TTC549 (cell line): Measurements from ENCODE around the gene UTP15.

Experiments used
- FAIRE-seq: peaks from 2 replicates; lab custom pipeline; 2012; peaks lifted over from hg19 to GRCh38; lab: Jason Lieb, UNC

Gene UTP15, protein sequence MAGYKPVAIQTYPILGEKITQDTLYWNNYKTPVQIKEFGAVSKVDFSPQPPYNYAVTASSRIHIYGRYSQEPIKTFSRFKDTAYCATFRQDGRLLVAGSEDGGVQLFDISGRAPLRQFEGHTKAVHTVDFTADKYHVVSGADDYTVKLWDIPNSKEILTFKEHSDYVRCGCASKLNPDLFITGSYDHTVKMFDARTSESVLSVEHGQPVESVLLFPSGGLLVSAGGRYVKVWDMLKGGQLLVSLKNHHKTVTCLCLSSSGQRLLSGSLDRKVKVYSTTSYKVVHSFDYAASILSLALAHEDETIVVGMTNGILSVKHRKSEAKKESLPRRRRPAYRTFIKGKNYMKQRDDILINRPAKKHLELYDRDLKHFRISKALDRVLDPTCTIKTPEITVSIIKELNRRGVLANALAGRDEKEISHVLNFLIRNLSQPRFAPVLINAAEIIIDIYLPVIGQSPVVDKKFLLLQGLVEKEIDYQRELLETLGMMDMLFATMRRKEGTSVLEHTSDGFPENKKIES

DNA sequence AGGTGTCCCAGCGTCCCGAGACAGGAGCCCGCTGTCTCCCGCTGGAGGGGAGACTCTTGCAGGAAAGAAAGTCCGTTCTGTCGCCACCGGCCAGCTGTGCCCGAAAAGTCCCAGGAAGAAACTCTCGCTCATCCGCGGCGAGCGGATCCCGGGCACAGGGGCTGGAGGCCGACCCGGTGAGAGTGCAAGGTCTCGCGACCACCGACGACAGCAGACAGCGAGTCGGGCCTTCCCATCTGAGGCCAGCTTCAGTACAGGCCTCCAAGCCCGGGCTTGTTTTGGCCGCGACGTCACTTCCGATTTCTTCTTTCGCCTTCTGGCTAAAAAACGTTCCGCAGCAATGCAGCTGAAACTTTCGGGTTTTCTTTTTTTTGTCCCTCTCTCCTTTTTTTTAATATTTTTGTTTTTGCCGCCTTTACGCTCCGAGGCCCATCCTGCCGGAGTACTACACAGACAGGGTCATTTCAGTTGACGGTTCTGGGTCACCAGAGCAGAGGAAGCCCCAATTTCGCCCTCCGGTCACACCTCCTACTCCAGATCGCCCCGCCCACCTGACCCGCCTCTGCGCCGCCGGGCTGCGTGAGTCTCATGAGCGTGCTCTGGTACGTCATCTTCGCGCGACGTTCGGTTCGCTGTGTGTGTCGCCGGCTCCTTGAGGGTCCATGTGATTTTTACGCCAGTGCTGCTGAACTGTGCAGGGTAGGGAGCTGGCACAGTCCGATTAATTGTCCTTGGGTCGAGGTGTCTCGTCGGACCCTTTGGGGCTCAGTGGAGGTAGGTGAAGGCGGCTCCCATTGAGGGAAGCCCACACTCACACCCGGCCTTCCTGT lies at the start of gene UTP15, which contains the start of gene ANKRA2:
TSS of gene UTP15 (plus strand) at position 605 of the 830 bp plus-strand sequence. CDS start 1,602 bp downstream, outside the sequence.
TSS of gene ANKRA2 (minus strand) at position 501 of the 830 bp plus-strand sequence. CDS start 2,758 bp downstream, outside the sequence.
- peak; percentile 31 for FAIRE-seq

- peak; percentile 33 for FAIRE-seq
Measured at GRCh38 chr5:73519531-73520283, 45.8 kb upstream of the UTP15 start.

- no peak for FAIRE-seq
Measured at GRCh38 chr5:73522989-73523388, 42.6 kb upstream of the UTP15 start.

DNA sequence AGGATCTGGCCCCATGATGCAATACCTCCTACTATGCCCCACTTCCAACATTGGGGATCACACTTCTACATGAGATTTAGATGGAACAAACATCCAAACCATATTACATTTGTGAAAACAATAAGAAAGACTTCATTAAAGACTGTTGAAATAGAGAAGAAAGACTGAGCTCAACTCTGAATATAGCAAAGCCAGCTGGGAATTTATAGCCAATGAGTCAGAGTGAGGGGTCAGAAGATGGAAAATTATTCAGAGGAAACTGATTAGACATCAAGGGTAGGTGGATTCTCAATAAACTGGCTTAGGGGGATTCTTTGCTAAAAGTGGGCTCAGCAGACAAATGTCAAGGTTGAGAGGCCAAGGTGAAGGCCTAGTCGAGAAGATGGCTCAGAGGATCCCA lies 41.7 kb upstream of the UTP15 start:
- no peak for FAIRE-seq

GRCh38 chr5:73525606-73526203 lies 39.8 kb upstream of the UTP15 start:
- no peak for FAIRE-seq

GRCh38 chr5:73528248-73528647 lies 37.3 kb upstream of the UTP15 start:
- no peak for FAIRE-seq

DNA sequence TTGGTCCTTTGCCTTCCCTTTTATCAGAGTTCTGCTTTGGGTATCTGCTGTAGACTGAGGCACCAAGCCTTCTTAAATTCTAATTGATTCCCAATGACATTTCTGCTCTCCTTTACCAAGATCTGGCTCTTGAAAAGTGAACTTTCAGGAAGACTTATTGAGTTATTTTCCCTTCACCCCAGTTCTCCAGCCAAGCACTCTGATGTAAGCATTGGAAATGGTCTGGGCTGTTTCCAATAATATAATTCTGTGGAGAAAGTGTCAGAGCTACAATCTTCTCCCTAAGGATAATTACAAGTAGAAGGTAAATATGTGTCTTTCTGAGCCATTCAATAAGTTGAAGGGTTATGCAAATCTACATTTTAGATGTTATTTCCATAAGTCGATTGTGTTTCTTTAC lies 36.5 kb upstream of the UTP15 start:
- FAIRE-seq = no peak

GRCh38 chr5:73531356-73531755 lies 34.2 kb upstream of the UTP15 start:
- FAIRE-seq = no peak

GRCh38 chr5:73532195-73532594 lies 33.3 kb upstream of the UTP15 start:
- FAIRE-seq = no peak

GRCh38 chr5:73534011-73534644 lies 31.4 kb upstream of the UTP15 start:
- FAIRE-seq = no peak

DNA sequence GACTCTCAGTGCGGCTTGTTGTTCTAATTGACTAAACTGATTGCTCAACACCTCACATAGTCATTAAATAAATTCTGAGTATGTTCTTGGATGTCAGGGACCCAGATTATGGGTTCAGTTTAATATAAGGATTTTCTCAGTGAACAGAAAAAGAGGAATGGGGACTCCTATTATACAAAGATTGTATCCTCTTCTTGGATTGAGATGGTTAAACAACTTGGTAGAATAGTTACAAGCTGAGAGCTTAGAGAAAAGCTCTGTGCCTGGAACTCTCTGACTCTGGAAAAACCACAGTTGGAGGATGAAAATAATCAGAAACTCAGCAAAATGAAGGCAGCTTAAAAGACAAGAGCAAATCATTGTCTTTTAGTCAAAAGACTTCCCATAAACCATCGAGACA lies 30.6 kb upstream of the UTP15 start:
- no peak for FAIRE-seq

- FAIRE-seq = no peak
Measured at GRCh38 chr5:73539730-73540129, 25.8 kb upstream of the UTP15 start.

GRCh38 chr5:73540192-73540591 lies 25.4 kb upstream of the UTP15 start:
- no peak for FAIRE-seq

GRCh38 chr5:73542020-73542419 lies 23.5 kb upstream of the UTP15 start:
- FAIRE-seq = no peak

DNA sequence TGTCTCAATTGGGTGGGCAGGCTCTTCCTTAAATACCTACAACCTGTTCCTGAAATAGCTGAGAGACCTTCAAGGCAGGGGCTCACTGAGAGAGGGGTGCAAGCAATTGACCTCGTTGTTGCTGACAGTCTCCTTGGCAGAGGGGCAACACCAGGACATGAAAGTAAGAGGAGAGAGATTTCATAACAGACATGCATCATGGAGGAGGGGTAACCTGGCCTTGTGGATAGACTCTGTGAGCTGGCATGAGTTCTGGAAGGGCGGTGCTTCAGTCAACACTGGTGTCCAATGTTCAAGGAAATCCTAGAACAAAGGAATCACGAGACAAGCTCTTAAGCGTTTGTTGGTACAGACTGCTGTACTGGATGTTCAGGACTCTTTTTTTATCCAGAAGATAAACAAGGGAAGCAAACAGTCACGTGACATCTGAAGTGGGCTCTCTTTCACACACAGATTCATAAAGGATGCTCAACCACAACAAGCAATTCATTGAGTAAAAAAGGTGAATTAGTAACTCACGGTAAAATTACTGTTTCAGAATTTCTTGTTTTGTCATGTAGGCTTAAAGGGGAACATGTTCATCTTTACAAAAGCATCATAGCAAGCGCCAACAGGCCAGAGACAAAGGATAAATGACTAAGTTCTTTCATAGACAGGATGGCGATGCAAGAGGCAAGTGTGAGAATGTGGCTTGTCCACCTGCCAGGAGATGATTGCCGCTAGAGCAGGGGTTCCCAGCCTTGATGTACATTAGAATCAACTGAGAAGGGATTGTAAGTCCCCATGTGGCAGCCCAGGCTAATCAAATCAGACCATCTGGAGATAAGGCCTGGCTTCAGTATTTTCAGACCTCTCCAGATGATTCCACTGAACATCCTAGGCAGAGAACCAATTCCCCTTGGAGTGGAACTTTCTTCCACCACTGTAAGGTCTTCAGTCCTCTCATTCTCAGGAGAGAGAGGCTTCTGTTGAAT lies 20.8 kb upstream of the UTP15 start:
- FAIRE-seq = no peak

GRCh38 chr5:73545403-73545779 lies 20.2 kb upstream of the UTP15 start:
- no peak for FAIRE-seq

GRCh38 chr5:73550016-73550415 lies 15.5 kb upstream of the UTP15 start:
- FAIRE-seq = no peak

DNA sequence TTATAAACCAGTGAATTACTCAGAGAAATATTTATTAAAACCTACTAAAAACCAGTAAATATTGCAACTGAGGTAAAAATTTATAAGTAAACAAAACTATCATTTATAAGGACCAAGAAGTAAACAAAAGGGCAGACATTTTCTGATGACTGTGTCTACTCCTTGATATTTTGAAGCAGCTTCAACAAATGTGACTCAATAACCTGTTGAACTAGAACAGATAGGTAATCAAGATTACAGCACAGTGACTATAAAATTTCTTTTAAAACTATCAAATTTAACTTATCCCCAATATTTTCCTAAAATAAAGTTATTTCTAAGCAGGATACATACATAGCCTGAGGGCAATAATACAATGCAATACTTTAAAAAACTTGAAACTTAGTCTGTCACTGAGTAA lies 12.9 kb upstream of the UTP15 start:
- no peak for FAIRE-seq

- no peak for FAIRE-seq
Measured at GRCh38 chr5:73558950-73559349, 6.6 kb upstream of the UTP15 start.

- no peak for FAIRE-seq
Measured at GRCh38 chr5:73564018-73564417, 1.5 kb upstream of the UTP15 start.
